GM12878 (cell line): ENCODE measurements around the gene KRTAP10-10. TPM values are rescaled to one million over a fixed set of nuclear protein-coding genes. Genes with fewer than 3 reads are reported as not detected.

Source experiments
- ATAC-seq: fragments of 200-7000 bp; cut with Tn5 transposase; 3 replicates; pipeline ENCODE4 v1.9.1; 2020; ENCODE audit warnings: mild to moderate bottlenecking, moderate library complexity
- BruUV-seq: library from RNA; stranded (reverse); fragments of 400-500 nt; replicated peaks from 2 replicates; lab custom pipeline; 2021; lab: Mats Ljungman, UMichigan
- CTCF ChIA-PET: fragments of 300-600 bp; sonication (Branson Sonifier 250); formaldehyde crosslinking; extraction: SDS; loops from one replicate; lab custom pipeline; 2021; ENCODE audit warnings: inconsistent platforms; lab: Yijun Ruan, JAX
- POLR2A ChIA-PET: fragments of 350-600 bp; formaldehyde crosslinking; extraction: SDS; loops from one replicate; lab custom pipeline; 2021; ENCODE audit warnings: inconsistent platforms; lab: Charles Lee
- RAD21 ChIA-PET: fragments of 300-600 bp; sonication (Branson Sonifier 250); formaldehyde crosslinking; loops from one replicate; lab custom pipeline; 2023; ENCODE audit warnings: antibody characterized with exemption; ENCODE audit not compliant: unreplicated experiment; lab: Charles Lee
- SMC1A ChIA-PET: fragments of 300-600 bp; sonication (Branson Sonifier 250); formaldehyde crosslinking; loops from one replicate; lab custom pipeline; 2023; ENCODE audit not compliant: unreplicated experiment, uncharacterized antibody; lab: Charles Lee
- DNase-seq: peaks from one replicate; pipeline ENCODE4 v3.0.0-alpha.2; 2011; ENCODE audit warnings: low read depth, low spot score
- FAIRE-seq: peaks from 3 replicates; lab custom pipeline; 2011; peaks lifted over from hg19 to GRCh38; lab: Jason Lieb, UNC
- H2AFZ ChIP-seq: 2 replicates; pipeline ENCODE4 v1.6.0; 2011; ENCODE audit warnings: low read depth, low read length, control low read depth; ENCODE audit not compliant: control insufficient read depth
- H3K27ac ChIP-seq: 2 replicates; pipeline ENCODE4 v1.5.1; 2011; ENCODE audit warnings: control low read depth; ENCODE audit not compliant: control insufficient read depth, insufficient read depth
- H3K27me3 ChIP-seq, 2 experiments: replicated peaks in 1 of 2; 2 replicates each; pipeline versions ENCODE4 v1.6.0 to v1.6.1; 2011; ENCODE audit warnings: low read length in 1 of 2; ENCODE audit not compliant: control insufficient read depth in 2 of 2, insufficient read depth in 2 of 2
- H3K36me3 ChIP-seq, 2 experiments: 2 replicates each; pipeline ENCODE4 v1.5.1; 2011; ENCODE audit warnings: low read length in 1 of 2; ENCODE audit not compliant: control insufficient read depth in 2 of 2, insufficient read depth in 2 of 2
- H3K4me1 ChIP-seq: 2 replicates; pipeline ENCODE4 v1.6.1; 2011; ENCODE audit warnings: mild to moderate bottlenecking, low read length, moderate library complexity, mixed read lengths; ENCODE audit not compliant: control insufficient read depth, insufficient read depth
- H3K4me2 ChIP-seq: 2 replicates; pipeline ENCODE4 v1.6.0; 2011; ENCODE audit warnings: control low read depth; ENCODE audit not compliant: control insufficient read depth, insufficient read depth
- H3K4me3 ChIP-seq: fragments of 200-600 bp; sonication (generic); 2 replicates; pipeline ENCODE4 v1.5.1; 2016
- H3K79me2 ChIP-seq: 2 replicates; pipeline ENCODE4 v1.6.0; 2011; ENCODE audit warnings: low read length; ENCODE audit not compliant: control insufficient read depth, insufficient read depth
- H3K9ac ChIP-seq: 2 replicates; pipeline ENCODE4 v1.8.0; 2011; ENCODE audit warnings: low read length, control low read depth, mixed read lengths; ENCODE audit not compliant: control insufficient read depth, insufficient read depth
- H3K9me3 ChIP-seq: replicated peaks from 3 replicates; pipeline ENCODE4 v1.5.1; 2011; ENCODE audit warnings: mild to moderate bottlenecking, low read length; ENCODE audit not compliant: control insufficient read depth, insufficient read depth
- H4K20me1 ChIP-seq: 2 replicates; pipeline ENCODE4 v1.6.0; 2011; ENCODE audit not compliant: control insufficient read depth, insufficient read depth
- IKZF1 ChIP-seq: fragments of 450-650 bp; conservative IDR thresholded peaks from 2 replicates; pipeline ENCODE4 v1.6.1; 2017; ENCODE audit warnings: antibody characterized with exemption, mild to moderate bottlenecking
- KLF5 ChIP-seq: fragments of 450-650 bp; IDR thresholded peaks from 2 replicates; pipeline ENCODE4 v1.6.1; 2014; ENCODE audit warnings: mild to moderate bottlenecking; ENCODE audit not compliant: partially characterized antibody
- RAD21 ChIP-seq: IDR thresholded peaks from 2 replicates; pipeline ENCODE4 v1.6.1; 2011; ENCODE audit warnings: mild to moderate bottlenecking, low read depth, low read length, moderate library complexity; ENCODE audit not compliant: insufficient read depth
- TARDBP ChIP-seq: IDR thresholded peaks from 2 replicates; pipeline ENCODE4 v1.6.1; 2016; ENCODE audit warnings: borderline replicate concordance
- TCF3 ChIP-seq: IDR thresholded peaks from 2 replicates; pipeline ENCODE4 v1.6.1; 2012; ENCODE audit warnings: low read depth, mild to moderate bottlenecking, low read length, borderline replicate concordance; ENCODE audit not compliant: insufficient read depth
- WGBS: methylation state at CpG from one replicate; pipeline ENCODE4 v1.1.6; 2016; ENCODE audit warnings: low lambda C conversion rate; ENCODE audit not compliant: insufficient replicate concordance, insufficient coverage; ENCODE audit errors: missing lambda C conversion rate; 5-methylcytosine and 5-hydroxymethylcytosine counted together
- in situ Hi-C: fragments of 300-500 bp; cut with MboI; formaldehyde crosslinking; loops from 9 replicates; pipeline ENCODE4 v1.14.3; 2018; ENCODE audit warnings: mixed read lengths
- intact Hi-C: fragments of 100-400 bp; cut with micrococcal nuclease; formaldehyde crosslinking; loops from one replicate; pipeline ENCODE4 v1.14.2; 2022; ENCODE audit not compliant: unreplicated experiment
- polyA plus RNA-seq, 11 experiments: library from polyadenylated mRNA; depleted of rRNA in 4 of 11; unstranded in 6 of 11; stranded (reverse) in 5 of 11; fragments of >200 nt; fragmentation: Nextera tagmentation in 4 of 11; fragmentation: Illumina TruSeq in 1 of 11; extraction: Ambion mirVana in 4 of 11; extraction: Trizol in 1 of 11; gene quantifications; 1 replicate in 1 of 11; 2 replicates in 10 of 11; pipeline versions ENCODE4 v1.2.1 to v1.2.3, GENCODE V29; 2011 to 2016; ENCODE audit warnings: inconsistent platforms in 2 of 11, missing spikeins in 2 of 11, low read depth in 1 of 11
- total RNA-seq, 4 experiments: library from RNA; depleted of rRNA in 3 of 4; stranded (reverse); fragments of >200 nt in 3 of 4; fragmentation: Illumina TruSeq in 1 of 4; extraction: Trizol in 1 of 4; gene quantifications; 2 replicates each; pipeline versions ENCODE4 v1.2.1 to v1.2.3, GENCODE V29; 2013 to 2021
- TF ChIP-seq, protein P1 (sequence below): fragments of 450-650 bp; formaldehyde crosslinking; IDR thresholded peaks from 2 replicates; pipeline ENCODE4 v1.5.0; 2022; ENCODE audit warnings: mild to moderate bottlenecking, missing genetic modification characterization
- TF ChIP-seq, protein P2 (sequence below): fragments of 450-650 bp; IDR thresholded peaks from 2 replicates; pipeline ENCODE4 v1.6.1; 2017; ENCODE audit warnings: antibody characterized with exemption, mild to moderate bottlenecking, moderate library complexity

KRTAP10-10 gene
- total and polyA plus RNA-seq, 10 of the 15 experiments (the other 5 are each of a cell fraction or from before 2014, with no cell fraction given) = not detected

DNA sequence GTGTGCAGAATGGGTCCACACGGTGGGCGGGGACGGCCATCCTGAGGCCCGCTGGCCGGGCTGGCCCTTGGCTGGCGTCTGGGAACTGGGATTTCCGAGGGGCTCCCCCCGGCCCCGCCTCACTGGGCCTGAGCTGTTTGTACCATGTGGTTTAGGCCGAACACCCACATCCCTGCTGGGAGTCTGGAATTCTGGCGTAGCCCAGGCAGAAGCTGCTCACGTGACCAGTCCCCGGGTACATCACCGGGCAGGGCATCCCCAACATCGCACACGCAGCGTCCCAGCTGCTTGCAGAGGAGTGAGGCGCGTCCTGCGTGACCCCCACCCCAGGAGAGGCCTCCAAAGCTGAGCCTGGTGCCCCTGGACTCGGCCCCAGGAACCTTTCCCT lies 34.7 kb upstream of the KRTAP10-10 start:
- in situ Hi-C loops (no loop called here), intact Hi-C loops (no loop called here)
- no peak overlapping the region for H3K4me3 ChIP-seq
- no peaks in the 10 kb centered on the region; the same call in 2 of the 3 replicates for H3K9me3 ChIP-seq
- TF ChIP-seq KLF5 = no peak
- TF ChIP-seq, protein P1, sequence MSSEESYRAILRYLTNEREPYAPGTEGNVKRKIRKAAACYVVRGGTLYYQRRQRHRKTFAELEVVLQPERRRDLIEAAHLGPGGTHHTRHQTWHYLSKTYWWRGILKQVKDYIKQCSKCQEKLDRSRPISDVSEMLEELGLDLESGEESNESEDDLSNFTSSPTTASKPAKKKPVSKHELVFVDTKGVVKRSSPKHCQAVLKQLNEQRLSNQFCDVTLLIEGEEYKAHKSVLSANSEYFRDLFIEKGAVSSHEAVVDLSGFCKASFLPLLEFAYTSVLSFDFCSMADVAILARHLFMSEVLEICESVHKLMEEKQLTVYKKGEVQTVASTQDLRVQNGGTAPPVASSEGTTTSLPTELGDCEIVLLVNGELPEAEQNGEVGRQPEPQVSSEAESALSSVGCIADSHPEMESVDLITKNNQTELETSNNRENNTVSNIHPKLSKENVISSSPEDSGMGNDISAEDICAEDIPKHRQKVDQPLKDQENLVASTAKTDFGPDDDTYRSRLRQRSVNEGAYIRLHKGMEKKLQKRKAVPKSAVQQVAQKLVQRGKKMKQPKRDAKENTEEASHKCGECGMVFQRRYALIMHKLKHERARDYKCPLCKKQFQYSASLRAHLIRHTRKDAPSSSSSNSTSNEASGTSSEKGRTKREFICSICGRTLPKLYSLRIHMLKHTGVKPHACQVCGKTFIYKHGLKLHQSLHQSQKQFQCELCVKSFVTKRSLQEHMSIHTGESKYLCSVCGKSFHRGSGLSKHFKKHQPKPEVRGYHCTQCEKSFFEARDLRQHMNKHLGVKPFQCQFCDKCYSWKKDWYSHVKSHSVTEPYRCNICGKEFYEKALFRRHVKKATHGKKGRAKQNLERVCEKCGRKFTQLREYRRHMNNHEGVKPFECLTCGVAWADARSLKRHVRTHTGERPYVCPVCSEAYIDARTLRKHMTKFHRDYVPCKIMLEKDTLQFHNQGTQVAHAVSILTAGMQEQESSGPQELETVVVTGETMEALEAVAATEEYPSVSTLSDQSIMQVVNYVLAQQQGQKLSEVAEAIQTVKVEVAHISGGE = no peak
- no peak for TF ChIP-seq TCF3
- no peak for TF ChIP-seq TARDBP
- no peak for TF ChIP-seq IKZF1
- no peak for TF ChIP-seq RAD21
- TF ChIP-seq, protein P2, sequence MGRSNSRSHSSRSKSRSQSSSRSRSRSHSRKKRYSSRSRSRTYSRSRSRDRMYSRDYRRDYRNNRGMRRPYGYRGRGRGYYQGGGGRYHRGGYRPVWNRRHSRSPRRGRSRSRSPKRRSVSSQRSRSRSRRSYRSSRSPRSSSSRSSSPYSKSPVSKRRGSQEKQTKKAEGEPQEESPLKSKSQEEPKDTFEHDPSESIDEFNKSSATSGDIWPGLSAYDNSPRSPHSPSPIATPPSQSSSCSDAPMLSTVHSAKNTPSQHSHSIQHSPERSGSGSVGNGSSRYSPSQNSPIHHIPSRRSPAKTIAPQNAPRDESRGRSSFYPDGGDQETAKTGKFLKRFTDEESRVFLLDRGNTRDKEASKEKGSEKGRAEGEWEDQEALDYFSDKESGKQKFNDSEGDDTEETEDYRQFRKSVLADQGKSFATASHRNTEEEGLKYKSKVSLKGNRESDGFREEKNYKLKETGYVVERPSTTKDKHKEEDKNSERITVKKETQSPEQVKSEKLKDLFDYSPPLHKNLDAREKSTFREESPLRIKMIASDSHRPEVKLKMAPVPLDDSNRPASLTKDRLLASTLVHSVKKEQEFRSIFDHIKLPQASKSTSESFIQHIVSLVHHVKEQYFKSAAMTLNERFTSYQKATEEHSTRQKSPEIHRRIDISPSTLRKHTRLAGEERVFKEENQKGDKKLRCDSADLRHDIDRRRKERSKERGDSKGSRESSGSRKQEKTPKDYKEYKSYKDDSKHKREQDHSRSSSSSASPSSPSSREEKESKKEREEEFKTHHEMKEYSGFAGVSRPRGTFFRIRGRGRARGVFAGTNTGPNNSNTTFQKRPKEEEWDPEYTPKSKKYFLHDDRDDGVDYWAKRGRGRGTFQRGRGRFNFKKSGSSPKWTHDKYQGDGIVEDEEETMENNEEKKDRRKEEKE = no peak
- no peaks in the 10 kb centered on the region for H4K20me1 ChIP-seq
- ChIA-PET POLR2A (no interaction called here), SMC1A (no interaction called here), RAD21 (no interaction called here), CTCF (no interaction called here)
- no peaks in the 10 kb centered on the region for H3K27me3 ChIP-seq
- no peaks in the 10 kb centered on the region for H3K79me2 ChIP-seq
- FAIRE-seq (no peak), ATAC-seq (no peak), DNase-seq (no peak)
- WGBS = 42% methylated on average over 20 of the region's 21 CpGs
- no peak overlapping the region for H3K27ac ChIP-seq
- no peak overlapping the region for H2AFZ ChIP-seq
- H3K9ac ChIP-seq = no peak overlapping the region
- BruUV-seq = no TSS peak
- H3K4me2 ChIP-seq = no peak overlapping the region
- H3K36me3 ChIP-seq = no peaks in the 10 kb centered on the region
- no peaks in the 10 kb centered on the region for H3K4me1 ChIP-seq
